Lower leg skin (tissue), 3 donors: Measurements from ENCODE around the gene ARG2.

Experiments used
- CTCF ChIP-seq, 3 donors: fragments of 450-650 bp; IDR thresholded peaks; one replicate each; pipeline ENCODE4 v1.5.1; 2016; ENCODE audit warnings: antibody characterized with exemption in 3 of 3, mild to moderate bottlenecking in 3 of 3, moderate library complexity in 2 of 3
- POLR2A ChIP-seq, 2 donors: fragments of 450-650 bp; IDR thresholded peaks; one replicate each; pipeline ENCODE4 v1.6.1; 2016 to 2017; ENCODE audit warnings: antibody characterized with exemption in 2 of 2, mild to moderate bottlenecking in 1 of 2, moderate library complexity in 1 of 2

GRCh38 chr14:67580336-67581171 lies 39.2 kb upstream of the ARG2 start:
- TF ChIP-seq CTCF (IDR thresholded peaks at IDR 0.05) (no peak), POLR2A (IDR thresholded peaks at IDR 0.05) (no peak)
